ENCODE data around the gene GGT1.
"Not testable (repeated sequence)": the region's sequence is repeated elsewhere in the genome, so short reads cannot be mapped to it uniquely, and the experiment has no call there.

Gene GGT1

GRCh38 chr22:24627911-24628310, 24.9 kb downstream of the GGT1 start:
- not testable (repeated sequence) for DNase-seq (ENCODE audit: low spot score); H3K27ac ChIP-seq (ENCODE audit: poor library complexity, severe bottlenecking); H3K4me1 ChIP-seq (ENCODE audit: insufficient read depth, poor library complexity, severe bottlenecking); H3K9me3 ChIP-seq (ENCODE audit: severe bottlenecking); H3K36me3 ChIP-seq (ENCODE audit: low read depth); H3K4me3 ChIP-seq (ENCODE audit: severe bottlenecking); ATAC-seq (ENCODE audit: low read depth); H3K27me3 ChIP-seq (ENCODE audit: insufficient read depth, poor library complexity, severe bottlenecking)

GRCh38 chr22:24629069-24629468, 26.1 kb downstream of the GGT1 start:
- not testable (repeated sequence) for H3K4me3 ChIP-seq (ENCODE audit: severe bottlenecking); H3K4me1 ChIP-seq (ENCODE audit: insufficient read depth, poor library complexity, severe bottlenecking); ATAC-seq (ENCODE audit: low read depth); H3K27me3 ChIP-seq (ENCODE audit: insufficient read depth, poor library complexity, severe bottlenecking); H3K9me3 ChIP-seq (ENCODE audit: severe bottlenecking); DNase-seq (ENCODE audit: low spot score); H3K36me3 ChIP-seq (ENCODE audit: low read depth); H3K27ac ChIP-seq (ENCODE audit: poor library complexity, severe bottlenecking)

- H3K9me3 ChIP-seq (ENCODE audit: severe bottlenecking); H3K27ac ChIP-seq (ENCODE audit: poor library complexity, severe bottlenecking); DNase-seq (ENCODE audit: low spot score); H3K4me3 ChIP-seq (ENCODE audit: severe bottlenecking); H3K27me3 ChIP-seq (ENCODE audit: insufficient read depth, poor library complexity, severe bottlenecking); ATAC-seq (ENCODE audit: low read depth); H3K4me1 ChIP-seq (ENCODE audit: insufficient read depth, poor library complexity, severe bottlenecking); H3K36me3 ChIP-seq (ENCODE audit: low read depth): not testable (repeated sequence)
Observed at GRCh38 chr22:24630812-24631427, 27.9 kb downstream of the GGT1 start.

- not testable (repeated sequence) for H3K4me1 ChIP-seq (ENCODE audit: insufficient read depth, poor library complexity, severe bottlenecking); H3K27me3 ChIP-seq (ENCODE audit: insufficient read depth, poor library complexity, severe bottlenecking); DNase-seq (ENCODE audit: low spot score); H3K9me3 ChIP-seq (ENCODE audit: severe bottlenecking); H3K4me3 ChIP-seq (ENCODE audit: severe bottlenecking); H3K36me3 ChIP-seq (ENCODE audit: low read depth); H3K27ac ChIP-seq (ENCODE audit: poor library complexity, severe bottlenecking); ATAC-seq (ENCODE audit: low read depth)
Observed at GRCh38 chr22:24631430-24632122, 28.6 kb downstream of the GGT1 start.

- H3K4me3 ChIP-seq (ENCODE audit: severe bottlenecking); H3K27ac ChIP-seq (ENCODE audit: poor library complexity, severe bottlenecking); ATAC-seq (ENCODE audit: low read depth); DNase-seq (ENCODE audit: low spot score); H3K4me1 ChIP-seq (ENCODE audit: insufficient read depth, poor library complexity, severe bottlenecking); H3K9me3 ChIP-seq (ENCODE audit: severe bottlenecking); H3K36me3 ChIP-seq (ENCODE audit: low read depth); H3K27me3 ChIP-seq (ENCODE audit: insufficient read depth, poor library complexity, severe bottlenecking): not testable (repeated sequence)
Observed at GRCh38 chr22:24632642-24633041, 29.6 kb downstream of the GGT1 start.

GRCh38 chr22:24633231-24634023, 30.4 kb downstream of the GGT1 start:
- H3K27me3 ChIP-seq (ENCODE audit: insufficient read depth, poor library complexity, severe bottlenecking); H3K4me1 ChIP-seq (ENCODE audit: insufficient read depth, poor library complexity, severe bottlenecking); H3K36me3 ChIP-seq (ENCODE audit: low read depth); H3K27ac ChIP-seq (ENCODE audit: poor library complexity, severe bottlenecking); DNase-seq (ENCODE audit: low spot score); H3K4me3 ChIP-seq (ENCODE audit: severe bottlenecking); H3K9me3 ChIP-seq (ENCODE audit: severe bottlenecking); ATAC-seq (ENCODE audit: low read depth): not testable (repeated sequence)

GRCh38 chr22:24634776-24635389, 31.9 kb downstream of the GGT1 start:
- H3K9me3 ChIP-seq (ENCODE audit: severe bottlenecking); DNase-seq (ENCODE audit: low spot score); H3K27me3 ChIP-seq (ENCODE audit: insufficient read depth, poor library complexity, severe bottlenecking); ATAC-seq (ENCODE audit: low read depth); H3K4me1 ChIP-seq (ENCODE audit: insufficient read depth, poor library complexity, severe bottlenecking); H3K27ac ChIP-seq (ENCODE audit: poor library complexity, severe bottlenecking); H3K4me3 ChIP-seq (ENCODE audit: severe bottlenecking); H3K36me3 ChIP-seq (ENCODE audit: low read depth): not testable (repeated sequence)

- not testable (repeated sequence) for H3K4me1 ChIP-seq (ENCODE audit: insufficient read depth, poor library complexity, severe bottlenecking); H3K27ac ChIP-seq (ENCODE audit: poor library complexity, severe bottlenecking); H3K27me3 ChIP-seq (ENCODE audit: insufficient read depth, poor library complexity, severe bottlenecking); H3K36me3 ChIP-seq (ENCODE audit: low read depth); H3K9me3 ChIP-seq (ENCODE audit: severe bottlenecking); H3K4me3 ChIP-seq (ENCODE audit: severe bottlenecking); DNase-seq (ENCODE audit: low spot score); ATAC-seq (ENCODE audit: low read depth)
Observed at GRCh38 chr22:24636513-24636912, 33.5 kb downstream of the GGT1 start.

- not testable (repeated sequence) for H3K36me3 ChIP-seq (ENCODE audit: low read depth); H3K9me3 ChIP-seq (ENCODE audit: severe bottlenecking); H3K4me3 ChIP-seq (ENCODE audit: severe bottlenecking); H3K4me1 ChIP-seq (ENCODE audit: insufficient read depth, poor library complexity, severe bottlenecking); H3K27me3 ChIP-seq (ENCODE audit: insufficient read depth, poor library complexity, severe bottlenecking); DNase-seq (ENCODE audit: low spot score); H3K27ac ChIP-seq (ENCODE audit: poor library complexity, severe bottlenecking); ATAC-seq (ENCODE audit: low read depth)
Observed at GRCh38 chr22:24642307-24642706, 39.3 kb downstream of the GGT1 start.

GRCh38 chr22:24644409-24644808, 41.4 kb downstream of the GGT1 start:
- not testable (repeated sequence) for H3K27me3 ChIP-seq (ENCODE audit: insufficient read depth, poor library complexity, severe bottlenecking); ATAC-seq (ENCODE audit: low read depth); H3K36me3 ChIP-seq (ENCODE audit: low read depth); H3K4me3 ChIP-seq (ENCODE audit: severe bottlenecking); H3K27ac ChIP-seq (ENCODE audit: poor library complexity, severe bottlenecking); H3K9me3 ChIP-seq (ENCODE audit: severe bottlenecking); DNase-seq (ENCODE audit: low spot score); H3K4me1 ChIP-seq (ENCODE audit: insufficient read depth, poor library complexity, severe bottlenecking)

All from RWPE2 (cell line).